Esophagus (tissue), 2 donors: ENCODE data around the gene IRF7. TPM values are rescaled to one million over a fixed set of nuclear protein-coding genes. Genes with fewer than 3 reads are reported as not detected.

ENCODE experiments used
- H3K27ac ChIP-seq, 2 donors: one replicate each; pipeline ENCODE4 v1.5.1; 2013; ENCODE audit warnings: low read depth in 2 of 2, mild to moderate bottlenecking in 2 of 2, inconsistent platforms in 1 of 2, low read length in 1 of 2, moderate library complexity in 1 of 2
- H3K27me3 ChIP-seq, 2 donors: one replicate each; pipeline ENCODE4 v1.6.1; 2013; ENCODE audit warnings: low read length in 2 of 2, control low read depth in 1 of 2, mild to moderate bottlenecking in 1 of 2; ENCODE audit not compliant: insufficient read depth in 2 of 2, control insufficient read depth in 1 of 2
- H3K36me3 ChIP-seq, 2 donors: one replicate each; pipeline ENCODE4 v1.6.1; 2013; ENCODE audit warnings: low read length in 1 of 2; ENCODE audit not compliant: control insufficient read depth in 2 of 2, insufficient read depth in 2 of 2
- H3K4me1 ChIP-seq, 2 donors: one replicate each; pipeline ENCODE4 v1.6.1; 2013; ENCODE audit warnings: low read length in 1 of 2; ENCODE audit not compliant: control insufficient read depth in 2 of 2, insufficient read depth in 2 of 2
- H3K4me3 ChIP-seq, 2 donors: one replicate each; pipeline ENCODE4 v1.5.1; 2013; ENCODE audit warnings: low read length in 2 of 2, mild to moderate bottlenecking in 2 of 2, low read depth in 1 of 2, moderate library complexity in 1 of 2
- H3K9me3 ChIP-seq, 2 donors: one replicate each; pipeline ENCODE4 v1.6.1; 2013; ENCODE audit warnings: mild to moderate bottlenecking in 2 of 2, low read depth in 1 of 2, low read length in 1 of 2, moderate library complexity in 1 of 2; ENCODE audit not compliant: control insufficient read depth in 2 of 2, insufficient read depth in 1 of 2
- WGBS, 2 donors: extraction: QIAGEN DNeasy Blood & Tissue Kit; methylation state at CpG; one replicate each; pipeline ENCODE4 v1.1.7; 2013; 5-methylcytosine and 5-hydroxymethylcytosine counted together
- polyA plus RNA-seq, 2 donors: library from polyadenylated mRNA; stranded (reverse); fragments of 200-250 nt; gene quantifications; one replicate each; pipeline ENCODE4 v1.2.3, GENCODE V29; 2013
- donor health status: healthy with polysubstance abuse.
- donor health status: Bipolar disorder and iron deficiency.

IRF7 gene
- polyA plus RNA-seq, 2 donors: 17.0 to 30.1 TPM

DNA sequence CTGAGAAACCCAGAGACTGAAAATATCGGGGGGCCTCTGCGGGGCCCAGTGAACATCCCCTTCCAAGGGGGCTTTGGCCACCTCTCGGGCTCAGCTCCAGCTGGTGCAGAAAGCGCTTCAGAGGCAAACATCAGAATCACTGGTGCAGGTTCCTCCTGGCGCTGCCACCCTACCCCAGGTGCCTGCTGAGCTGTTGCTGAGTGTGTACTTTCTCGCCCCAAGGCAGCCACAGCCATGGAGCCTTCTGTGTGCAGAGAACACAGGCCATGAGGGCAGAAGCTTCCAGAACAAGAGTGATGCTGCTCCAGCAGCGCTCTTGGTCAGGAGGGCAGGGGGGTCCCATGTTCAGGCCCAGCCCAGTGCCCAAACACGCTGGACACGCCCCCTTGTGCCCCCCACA is 27.6 kb upstream of the IRF7 start:
- Histone ChIP-seq H3K4me1 (peaks cover 5 to 14% of the 10 kb centered on the region in 2 donors), H3K36me3 (peaks cover 3 to 24% of the 10 kb centered on the region in 2 donors), H3K27ac (no peak overlapping the region), H3K27me3 (peaks cover 0 to 8% of the 10 kb centered on the region in 2 donors), H3K4me3 (no peak overlapping the region), H3K9me3 (no peaks in the 10 kb centered on the region)
- WGBS, 2 donors: 95 to 96% methylated on average over 9 of the region's 9 CpGs

DNA sequence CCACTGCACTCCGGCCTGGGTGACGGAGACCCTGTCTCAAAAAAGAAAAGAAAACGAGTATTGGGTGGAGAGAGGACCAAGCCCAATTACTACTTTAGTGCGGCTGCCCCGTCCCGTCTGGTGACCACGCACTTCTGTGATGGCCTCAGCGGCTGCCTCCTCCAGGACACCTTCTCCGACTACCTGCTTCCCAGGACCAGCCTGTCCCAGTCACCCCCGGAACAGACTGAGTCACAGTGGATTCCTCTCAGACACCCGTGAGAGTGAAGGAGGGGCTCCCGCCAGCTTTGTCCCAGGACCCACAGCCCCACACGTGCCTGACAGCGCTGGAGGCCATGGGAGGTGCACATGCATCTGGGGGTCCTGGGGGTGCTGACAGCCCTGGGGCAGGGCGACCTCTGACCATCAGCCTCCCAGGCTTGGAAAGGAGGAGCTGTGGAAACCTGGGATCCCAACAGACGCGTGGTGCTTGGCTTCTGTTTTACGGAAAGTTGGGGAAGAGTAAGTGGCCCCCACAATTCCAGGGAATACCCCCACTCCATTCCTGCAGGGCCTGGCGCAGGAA is 26.1 kb upstream of the IRF7 start:
- Histone ChIP-seq H3K27me3 (peaks cover 0 to 18% of the 10 kb centered on the region in 2 donors), H3K4me3 (no peak overlapping the region), H3K36me3 (peaks cover 3 to 24% of the 10 kb centered on the region in 2 donors), H3K9me3 (no peaks in the 10 kb centered on the region), H3K27ac (no peak overlapping the region), H3K4me1 (peaks cover 9 to 26% of the 10 kb centered on the region in 2 donors)
- 91 to 93% methylated on average over 19 of the region's 19 CpGs for WGBS, 2 donors

DNA sequence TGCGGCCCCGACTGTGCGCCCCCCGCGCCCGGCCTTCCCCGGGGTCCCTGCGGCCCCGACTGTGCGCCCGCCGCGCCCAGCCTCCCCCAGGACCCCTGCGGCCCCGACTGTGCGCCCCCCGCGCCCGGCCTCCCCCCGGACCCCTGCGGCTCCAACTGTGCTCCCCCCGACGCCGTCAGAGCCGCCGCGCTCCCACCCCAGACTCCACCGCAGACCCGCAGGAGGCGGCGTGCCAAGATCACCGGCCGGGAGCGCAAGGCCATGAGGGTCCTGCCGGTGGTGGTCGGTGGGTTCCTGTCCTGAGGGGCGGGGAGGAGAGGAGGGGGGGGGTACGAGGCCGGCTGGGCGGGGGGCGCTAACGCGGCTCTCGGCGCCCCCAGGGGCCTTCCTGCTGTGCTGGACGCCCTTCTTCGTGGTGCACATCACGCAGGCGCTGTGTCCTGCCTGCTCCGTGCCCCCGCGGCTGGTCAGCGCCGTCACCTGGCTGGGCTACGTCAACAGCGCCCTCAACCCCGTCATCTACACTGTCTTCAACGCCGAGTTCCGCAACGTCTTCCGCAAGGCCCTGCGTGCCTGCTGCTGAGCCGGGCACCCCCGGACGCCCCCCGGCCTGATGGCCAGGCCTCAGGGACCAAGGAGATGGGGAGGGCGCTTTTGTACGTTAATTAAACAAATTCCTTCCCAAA is 24.4 kb upstream of the IRF7 start:
- Histone ChIP-seq H3K4me1 (peaks cover 10 to 33% of the 10 kb centered on the region in 2 donors), H3K9me3 (no peaks in the 10 kb centered on the region), H3K27me3 (peaks cover 0 to 18% of the 10 kb centered on the region in 2 donors), H3K36me3 (peaks cover 3 to 24% of the 10 kb centered on the region in 2 donors), H3K27ac (no peak overlapping the region), H3K4me3 (no peak overlapping the region)
- 34 to 43% methylated on average over 49 to 69 of the region's 69 CpGs for WGBS, 2 donors

DNA sequence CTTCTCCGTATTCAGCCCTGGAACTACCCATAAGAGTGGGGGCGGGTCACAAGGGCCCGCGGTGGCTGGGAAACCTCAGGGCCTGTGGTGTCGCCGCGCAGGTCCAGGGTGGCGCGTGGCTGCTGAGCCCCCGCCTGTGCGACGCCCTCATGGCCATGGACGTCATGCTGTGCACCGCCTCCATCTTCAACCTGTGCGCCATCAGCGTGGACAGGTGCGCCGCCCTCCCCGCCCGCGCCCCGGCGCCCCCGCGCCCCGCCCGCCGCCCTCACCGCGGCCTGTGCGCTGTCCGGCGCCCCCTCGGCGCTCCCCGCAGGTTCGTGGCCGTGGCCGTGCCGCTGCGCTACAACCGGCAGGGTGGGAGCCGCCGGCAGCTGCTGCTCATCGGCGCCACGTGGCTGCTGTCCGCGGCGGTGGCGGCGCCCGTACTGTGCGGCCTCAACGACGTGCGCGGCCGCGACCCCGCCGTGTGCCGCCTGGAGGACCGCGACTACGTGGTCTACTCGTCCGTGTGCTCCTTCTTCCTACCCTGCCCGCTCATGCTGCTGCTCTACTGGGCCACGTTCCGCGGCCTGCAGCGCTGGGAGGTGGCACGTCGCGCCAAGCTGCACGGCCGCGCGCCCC is 23.7 kb upstream of the IRF7 start:
- WGBS, 2 donors: 5 to 20% methylated on average over 60 to 80 of the region's 80 CpGs
- peak overlapping the region in 1 of 2 donors; percentile 1 for H3K4me3 ChIP-seq
- no peak overlapping the region for H3K27ac ChIP-seq
- peaks cover 10 to 33% of the 10 kb centered on the region in 2 donors for H3K4me1 ChIP-seq
- peaks cover 3 to 21% of the 10 kb centered on the region in 2 donors for H3K36me3 ChIP-seq
- no peaks in the 10 kb centered on the region for H3K9me3 ChIP-seq
- peaks cover 0 to 18% of the 10 kb centered on the region in 2 donors for H3K27me3 ChIP-seq

DNA sequence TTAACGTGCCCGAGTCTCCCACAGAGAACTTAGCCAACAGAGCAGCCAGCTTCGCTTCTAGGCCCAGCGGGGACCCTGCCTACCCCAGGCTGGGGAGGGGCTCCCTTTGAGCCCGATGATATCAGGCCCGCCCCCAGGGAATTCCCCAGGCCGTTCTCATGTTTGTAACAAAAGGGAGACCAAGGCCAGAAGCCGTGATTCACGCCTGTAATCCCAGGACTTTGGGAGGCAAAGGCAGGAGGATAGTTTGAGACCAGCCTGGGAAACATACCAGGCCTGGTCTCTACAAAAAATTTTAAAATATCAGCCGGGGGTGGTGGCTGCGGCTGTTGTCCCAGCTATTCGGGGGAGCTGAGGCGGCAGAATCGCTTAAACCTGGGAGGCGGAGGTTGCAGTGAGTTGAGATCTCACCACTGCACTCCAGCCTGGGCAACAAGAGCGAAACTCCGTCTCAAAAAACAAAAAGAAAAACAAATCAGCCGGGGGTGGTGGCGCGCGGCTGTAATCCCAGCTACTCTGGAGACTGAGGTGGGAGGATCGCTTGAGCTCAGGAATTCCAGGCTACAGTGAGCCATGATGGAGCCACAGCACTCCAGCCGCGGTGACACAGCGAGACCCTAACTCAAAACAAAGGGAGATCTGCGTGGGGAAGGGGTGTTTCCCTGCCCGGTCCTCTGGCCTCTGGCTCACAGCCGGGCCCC is 23.0 kb upstream of the IRF7 start:
- peaks cover 0 to 18% of the 10 kb centered on the region in 2 donors for H3K27me3 ChIP-seq

DNA sequence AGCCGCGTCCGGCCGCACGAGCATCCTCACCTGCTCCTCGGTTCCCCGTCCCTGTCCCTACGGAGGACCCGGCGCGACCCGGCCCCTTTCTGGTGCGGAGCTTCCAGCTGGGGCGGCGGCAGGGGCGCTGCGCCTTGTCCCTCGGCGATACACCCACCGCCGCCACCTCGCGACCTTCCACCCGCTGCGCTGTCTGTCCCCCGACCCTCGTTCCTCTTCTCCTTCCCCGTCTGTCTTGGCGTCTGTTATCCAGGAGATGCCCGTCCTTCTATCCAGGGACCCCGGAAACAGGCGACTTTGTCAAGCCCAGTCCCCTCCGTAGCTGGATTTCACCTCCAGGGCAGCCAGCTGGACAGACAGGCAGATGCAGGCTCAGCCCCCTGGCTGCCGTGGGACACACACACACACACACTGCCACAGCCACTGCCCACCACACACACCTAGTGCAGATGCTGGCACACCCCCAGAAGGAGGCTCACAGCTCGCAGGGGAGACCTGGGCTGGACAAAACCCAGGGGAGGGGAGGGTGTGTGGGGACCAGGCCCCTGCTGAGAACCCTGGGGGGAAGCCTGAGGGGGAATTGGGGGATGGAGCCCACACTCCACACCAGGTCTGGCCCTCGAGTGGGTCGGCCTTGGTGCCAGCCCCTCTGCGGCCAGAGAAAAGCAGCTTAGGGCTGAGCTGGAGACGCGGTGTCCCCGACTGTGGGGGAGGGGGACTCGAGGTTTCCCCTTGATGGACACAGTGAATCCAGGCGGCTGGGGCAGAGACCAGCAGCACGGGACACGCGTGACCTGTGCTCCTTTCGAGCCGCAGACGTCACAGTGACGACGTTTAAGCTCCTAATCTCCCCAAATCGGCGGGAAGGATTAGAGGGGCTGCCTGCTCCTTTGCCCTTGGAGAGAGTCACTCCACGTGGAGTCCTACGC is 22.1 kb upstream of the IRF7 start:
- Histone ChIP-seq H3K4me1 (peaks cover 10 to 33% of the 10 kb centered on the region in 2 donors), H3K36me3 (peaks cover 0 to 13% of the 10 kb centered on the region in 2 donors), H3K27me3 (peaks cover 0 to 18% of the 10 kb centered on the region in 2 donors), H3K4me3 (peak overlapping the region in 1 of 2 donors; percentile 28), H3K27ac (no peak overlapping the region), H3K9me3 (no peaks in the 10 kb centered on the region)
- 33 to 44% methylated on average over 55 of the region's 55 CpGs for WGBS, 2 donors

More for the DNA sequence above, 23.0 kb upstream of the IRF7 start:
- H3K4me3 ChIP-seq: no peak overlapping the region
- H3K27ac ChIP-seq: no peak overlapping the region
- no peaks in the 10 kb centered on the region for H3K9me3 ChIP-seq
- H3K36me3 ChIP-seq: peaks cover 3 to 16% of the 10 kb centered on the region in 2 donors
- 45 to 58% methylated on average over 28 of the region's 28 CpGs for WGBS, 2 donors
- peaks cover 10 to 33% of the 10 kb centered on the region in 2 donors for H3K4me1 ChIP-seq

DNA sequence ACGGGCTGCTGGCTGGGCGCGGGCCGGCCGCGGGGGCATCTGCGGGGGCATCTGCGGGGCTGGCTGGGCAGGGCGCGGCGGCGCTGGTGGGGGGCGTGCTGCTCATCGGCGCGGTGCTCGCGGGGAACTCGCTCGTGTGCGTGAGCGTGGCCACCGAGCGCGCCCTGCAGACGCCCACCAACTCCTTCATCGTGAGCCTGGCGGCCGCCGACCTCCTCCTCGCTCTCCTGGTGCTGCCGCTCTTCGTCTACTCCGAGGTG is 21.5 kb upstream of the IRF7 start:
- peak overlapping the region; percentile 11 to 28 for H3K4me3 ChIP-seq
- no peak overlapping the region for H3K27ac ChIP-seq
- H3K36me3 ChIP-seq: peaks cover 0 to 10% of the 10 kb centered on the region in 2 donors
- H3K9me3 ChIP-seq: no peaks in the 10 kb centered on the region
- peaks cover 10 to 29% of the 10 kb centered on the region in 2 donors for H3K4me1 ChIP-seq
- WGBS, 2 donors: 3 to 6% methylated on average over 13 to 34 of the region's 34 CpGs
- H3K27me3 ChIP-seq: peaks cover 0 to 18% of the 10 kb centered on the region in 2 donors

DNA sequence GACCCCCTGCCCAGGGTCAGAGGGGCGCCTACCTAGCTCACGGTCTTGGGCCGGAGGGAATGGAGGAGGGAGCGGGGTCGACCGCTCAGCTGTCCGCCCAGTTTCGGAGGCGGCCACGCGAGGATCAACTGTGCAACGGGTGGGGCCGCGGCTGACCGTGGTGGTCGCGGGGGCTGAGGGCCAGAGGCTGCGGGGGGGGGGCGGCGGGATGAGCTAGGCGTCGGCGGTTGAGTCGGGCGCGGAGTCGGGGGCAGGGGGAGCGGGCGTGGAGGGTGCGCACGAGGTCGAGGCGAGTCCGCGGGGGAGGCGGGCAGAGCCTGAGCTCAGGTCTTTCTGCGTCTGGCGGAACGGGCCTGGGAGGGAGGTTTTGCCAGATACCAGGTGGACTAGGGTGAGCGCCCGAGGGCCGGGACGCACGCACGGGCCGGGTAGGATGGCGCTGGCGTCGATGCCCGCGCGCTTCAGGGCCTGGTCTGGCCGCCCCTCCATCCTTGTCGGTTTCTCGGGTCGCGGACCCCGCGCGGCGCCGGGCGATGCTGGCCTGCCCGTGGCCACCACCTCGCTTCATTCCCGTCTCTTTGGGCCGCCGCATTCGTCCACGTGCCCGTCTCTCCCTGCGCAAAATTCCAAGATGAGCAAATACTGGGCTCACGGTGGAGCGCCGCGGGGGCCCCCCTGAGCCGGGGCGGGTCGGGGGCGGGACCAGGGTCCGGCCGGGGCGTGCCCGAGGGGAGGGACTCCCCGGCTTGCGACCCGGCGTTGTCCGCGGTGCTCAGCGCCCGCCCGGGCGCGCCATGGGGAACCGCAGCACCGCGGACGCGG is 21.0 kb upstream of the IRF7 start, which contains the start of gene DRD4:
Gene DRD4 (plus strand): TSS at position 759 of the 822 bp plus-strand sequence. CDS start 36 bp downstream, at position 795.
- H3K4me1 ChIP-seq: peaks cover 10 to 29% of the 10 kb centered on the region in 2 donors
- peak within 1 kb of the TSS; percentile 11 to 28 for H3K4me3 ChIP-seq

More for the DNA sequence above, 21.0 kb upstream of the IRF7 start, which contains the start of gene DRD4:
- no peak within 1 kb of the TSS for H3K27ac ChIP-seq
- peaks cover 0 to 18% of the 10 kb centered on the region in 2 donors for H3K27me3 ChIP-seq
- no peaks in the 10 kb centered on the region for H3K9me3 ChIP-seq
- 17 to 19% methylated on average over 72 to 100 of the region's 100 CpGs for WGBS, 2 donors
- H3K36me3 ChIP-seq: peaks cover 0 to 6% of the 10 kb centered on the region in 2 donors
